Activated naive CD4-positive, alpha-beta T cell treated with anti-CD3 and anti-CD28 coated beads for 36 hours (primary cell): ENCODE measurements around the gene TRMT6. TPM values are rescaled to one million over a fixed set of nuclear protein-coding genes. Genes with fewer than 3 reads are reported as not detected.

Source experiments
- CTCF ChIA-PET: fragments of 350-600 bp; sonication (Branson Sonifier 250); formaldehyde crosslinking; loops from one replicate; lab custom pipeline; 2021; ENCODE audit warnings: antibody characterized with exemption; lab: Charles Lee
- DNase-seq: peaks from one replicate; pipeline ENCODE4 v3.0.0-alpha.2; 2020
- H3K27ac Mint-ChIP-seq: one replicate; pipeline ENCODE4 v1.8.0; 2021; ENCODE audit warnings: mild to moderate bottlenecking, mixed read lengths
- H3K27me3 Mint-ChIP-seq: one replicate; pipeline ENCODE4 v1.8.0; 2021; ENCODE audit warnings: low read depth, mixed read lengths
- H3K36me3 Mint-ChIP-seq: one replicate; pipeline ENCODE4 v1.8.0; 2021; ENCODE audit warnings: low read depth, mixed read lengths
- H3K4me1 Mint-ChIP-seq: one replicate; pipeline ENCODE4 v1.8.0; 2021; ENCODE audit warnings: low read depth, mixed read lengths
- H3K4me3 Mint-ChIP-seq: one replicate; pipeline ENCODE4 v1.8.0; 2021; ENCODE audit warnings: mild to moderate bottlenecking, moderate library complexity, mixed read lengths
- H3K9me3 Mint-ChIP-seq: one replicate; pipeline ENCODE4 v1.8.0; 2021; ENCODE audit warnings: mixed read lengths
- intact Hi-C: fragments of 100-400 bp; cut with micrococcal nuclease; formaldehyde crosslinking; loops from one replicate; pipeline ENCODE4 v1.15.1; 2023
- total RNA-seq, 2 experiments: library from RNA; stranded (reverse); gene quantifications; one replicate each; pipeline ENCODE4 v1.2.3, GENCODE V29; 2021

Gene TRMT6
- total RNA-seq, 2 experiments from 2014 or later = 11.5 to 11.8 TPM

DNA sequence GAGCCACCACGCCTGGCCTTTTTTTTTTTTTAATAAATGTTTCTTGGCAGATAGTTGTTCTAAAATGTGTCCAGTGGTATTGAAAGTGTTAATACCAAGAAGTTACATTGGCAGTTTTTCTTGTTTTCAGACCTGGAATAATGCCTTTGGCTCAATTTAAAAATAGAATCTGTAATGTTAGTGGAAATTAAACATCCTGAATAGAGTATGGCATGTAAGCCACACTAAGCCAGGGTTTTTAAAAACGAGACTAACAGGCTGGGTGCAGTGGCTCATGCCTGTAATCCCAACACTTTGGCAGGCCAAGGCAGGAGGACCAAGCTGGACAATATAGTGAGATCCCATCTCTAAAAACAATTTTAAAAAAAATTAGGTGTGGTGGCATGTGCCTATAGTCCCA, 25.4 kb upstream of the TRMT6 start:
- CTCF ChIA-PET = no interaction called here
- intact Hi-C loops = no loop called here
- Mint-ChIP-seq H3K4me1 (no peaks in the 10 kb centered on the region), H3K27me3 (no peaks in the 10 kb centered on the region), H3K4me3 (no peak overlapping the region), H3K36me3 (peaks cover 52% of the 10 kb centered on the region), H3K27ac (no peak overlapping the region), H3K9me3 (no peaks in the 10 kb centered on the region)
- DNase-seq = no peak

DNA sequence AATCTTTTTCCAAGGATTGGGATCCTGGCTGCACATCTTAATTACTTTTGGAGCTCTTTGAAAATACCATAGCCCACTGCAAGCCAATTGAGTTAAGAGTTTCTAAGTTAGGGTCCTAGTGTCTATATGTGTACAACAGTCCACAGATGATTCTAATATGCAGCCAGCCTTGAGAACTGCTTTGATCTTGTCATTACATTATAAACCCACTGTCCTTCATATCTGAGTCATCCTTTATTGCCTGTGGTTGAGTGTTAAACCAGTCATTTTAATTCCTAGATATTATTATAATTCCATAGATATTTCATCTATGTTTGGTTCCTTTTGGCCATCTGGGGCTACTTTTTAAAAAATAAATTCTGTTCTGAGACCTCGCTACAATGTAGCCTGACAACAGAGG, 24.2 kb upstream of the TRMT6 start:
- CTCF ChIA-PET = interaction anchor here (0.5 kb wide), 1 partner anchor 9 kb away, joined by 3 read pairs; no protein-coding TSS in a partner anchor
- Mint-ChIP-seq H3K4me3 (no peak overlapping the region), H3K4me1 (no peaks in the 10 kb centered on the region), H3K27me3 (no peaks in the 10 kb centered on the region), H3K36me3 (peaks cover 55% of the 10 kb centered on the region), H3K9me3 (no peaks in the 10 kb centered on the region), H3K27ac (no peak overlapping the region)
- intact Hi-C loops = no loop called here
- DNase-seq = no peak

- CTCF ChIA-PET = interaction anchor here (0.5 kb wide), 1 partner anchor 9 kb away, joined by 3 read pairs; no protein-coding TSS in a partner anchor
- Mint-ChIP-seq H3K4me1 (no peaks in the 10 kb centered on the region), H3K27me3 (no peaks in the 10 kb centered on the region), H3K9me3 (no peaks in the 10 kb centered on the region), H3K36me3 (peaks cover 51% of the 10 kb centered on the region), H3K27ac (no peak overlapping the region), H3K4me3 (no peak overlapping the region)
- no peak for DNase-seq
- intact Hi-C loops = no loop called here
These were observed 23.6 kb upstream of the TRMT6 start for GRCh38 chr20:5973971-5974370.

DNA sequence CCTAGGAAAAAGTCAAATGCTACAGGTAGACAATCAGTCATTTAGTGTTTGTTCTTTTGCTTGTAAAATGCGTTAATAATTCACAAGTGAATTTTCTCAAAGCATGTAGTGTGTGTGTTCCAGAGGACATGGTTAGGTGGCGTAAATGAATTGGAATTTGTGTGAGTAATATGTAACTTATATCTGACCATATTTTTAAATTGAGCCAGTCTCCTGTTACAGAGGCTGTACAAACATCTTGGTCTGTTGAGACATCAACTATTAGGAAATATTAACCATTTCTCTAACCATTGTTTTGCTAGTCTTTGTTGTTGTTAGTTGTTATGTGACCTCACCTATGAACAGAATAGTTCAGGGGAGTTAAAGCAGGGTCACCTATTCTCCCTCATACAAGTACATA, 22.8 kb upstream of the TRMT6 start:
- Mint-ChIP-seq H3K36me3 (peaks cover 46% of the 10 kb centered on the region), H3K9me3 (no peaks in the 10 kb centered on the region), H3K27ac (no peak overlapping the region), H3K27me3 (no peaks in the 10 kb centered on the region), H3K4me1 (no peaks in the 10 kb centered on the region), H3K4me3 (no peak overlapping the region)
- intact Hi-C loops = no loop called here
- DNase-seq = no peak
- CTCF ChIA-PET = no interaction called here

GRCh38 chr20:5971203-5971602, 20.9 kb upstream of the TRMT6 start:
- Mint-ChIP-seq H3K36me3 (peaks cover 42% of the 10 kb centered on the region), H3K27me3 (no peaks in the 10 kb centered on the region), H3K4me3 (no peak overlapping the region), H3K9me3 (no peaks in the 10 kb centered on the region), H3K27ac (no peak overlapping the region), H3K4me1 (no peaks in the 10 kb centered on the region)
- DNase-seq = no peak
- CTCF ChIA-PET = interaction anchor here (0.7 to 1.7 kb wide), 2 partner anchors 20 to 755 kb away, joined by 3 read pairs; partner anchors contain the start of gene MCM8
- intact Hi-C loops = no loop called here

- Mint-ChIP-seq H3K9me3 (no peaks in the 10 kb centered on the region), H3K4me1 (no peaks in the 10 kb centered on the region), H3K27me3 (no peaks in the 10 kb centered on the region), H3K27ac (no peak overlapping the region), H3K4me3 (no peak overlapping the region), H3K36me3 (peaks cover 46% of the 10 kb centered on the region)
- CTCF ChIA-PET = interaction anchor here (0.7 to 1.7 kb wide), 2 partner anchors 19 to 754 kb away, joined by 3 read pairs; partner anchors contain the start of gene MCM8
- DNase-seq = no peak
- intact Hi-C loops = no loop called here
These were observed 20.0 kb upstream of the TRMT6 start for GRCh38 chr20:5970381-5970780.

DNA sequence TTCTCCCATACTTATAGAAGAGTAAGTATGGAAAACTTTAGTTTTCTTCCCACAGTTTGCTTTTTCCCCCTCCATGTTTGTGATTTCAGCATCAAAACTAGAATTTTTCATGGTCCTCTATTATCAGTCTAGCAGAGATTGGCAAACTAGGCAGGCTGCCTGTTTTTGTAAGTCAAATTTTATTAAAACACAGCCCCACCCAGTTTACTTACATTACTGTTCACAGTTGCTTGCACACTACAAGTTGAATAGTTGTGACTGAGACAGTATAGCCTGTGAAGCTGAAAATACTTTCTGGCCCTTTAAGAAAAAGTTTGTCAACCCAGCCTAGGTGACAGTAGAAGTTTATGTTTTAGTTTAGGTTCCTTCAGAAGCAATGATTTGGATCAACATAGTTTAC, 19.6 kb upstream of the TRMT6 start:
- CTCF ChIA-PET = interaction anchor here (0.6 to 1.7 kb wide), 3 partner anchors 19 to 400 kb away, joined by 3 to 4 read pairs (median 3); partner anchors contain the start of gene MCM8
- Mint-ChIP-seq H3K4me3 (no peak overlapping the region), H3K4me1 (no peaks in the 10 kb centered on the region), H3K9me3 (no peaks in the 10 kb centered on the region), H3K36me3 (peaks cover 48% of the 10 kb centered on the region), H3K27me3 (no peaks in the 10 kb centered on the region), H3K27ac (no peak overlapping the region)
- intact Hi-C loops = no loop called here
- DNase-seq = no peak

DNA sequence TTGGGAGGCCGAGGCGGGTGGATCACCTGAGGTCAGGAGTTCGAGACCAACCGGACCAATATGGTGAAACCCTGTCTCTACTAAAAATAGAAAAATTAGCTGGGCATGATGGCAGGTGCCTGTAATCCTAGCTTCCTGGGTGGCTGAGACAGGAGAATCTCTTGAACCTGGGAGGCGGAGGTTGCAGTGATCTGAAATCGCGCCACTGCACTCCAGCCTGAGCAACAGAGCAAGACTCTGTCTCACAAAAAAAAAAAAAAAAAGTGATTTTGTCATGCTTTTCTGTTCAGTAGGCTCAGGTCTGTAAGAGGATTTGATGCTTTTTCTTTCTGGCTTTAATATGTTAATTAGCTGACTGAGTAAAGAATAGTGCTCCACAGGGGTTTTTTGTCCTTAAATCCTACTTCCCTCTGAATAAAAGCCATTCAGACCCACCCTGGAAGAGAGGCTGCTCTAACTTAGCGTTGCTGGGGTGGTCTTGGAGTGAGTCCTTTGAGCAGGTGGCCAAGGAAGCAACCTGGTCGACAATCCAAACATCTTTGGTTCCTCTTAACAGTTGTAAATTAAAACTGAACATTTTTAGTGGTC, 19.1 kb upstream of the TRMT6 start:
- intact Hi-C loops = no loop called here

GRCh38 chr20:5968462-5968861, 18.1 kb upstream of the TRMT6 start:
- Mint-ChIP-seq H3K9me3 (no peaks in the 10 kb centered on the region), H3K4me1 (no peaks in the 10 kb centered on the region), H3K27ac (no peak overlapping the region), H3K4me3 (no peak overlapping the region), H3K27me3 (no peaks in the 10 kb centered on the region), H3K36me3 (peaks cover 52% of the 10 kb centered on the region)
- no peak for DNase-seq
- intact Hi-C loops = no loop called here
- CTCF ChIA-PET = no interaction called here

More for the DNA sequence above, 19.1 kb upstream of the TRMT6 start:
- no peaks in the 10 kb centered on the region for H3K27me3 Mint-ChIP-seq
- H3K4me1 Mint-ChIP-seq = no peaks in the 10 kb centered on the region
- no peaks in the 10 kb centered on the region for H3K9me3 Mint-ChIP-seq
- H3K27ac Mint-ChIP-seq = no peak overlapping the region
- H3K4me3 Mint-ChIP-seq = no peak overlapping the region
- DNase-seq = no peak
- CTCF ChIA-PET = interaction anchor here (0.6 to 1.7 kb wide), 3 partner anchors 18 to 400 kb away, joined by 3 to 4 read pairs (median 3); partner anchors contain the start of gene MCM8
- peaks cover 50% of the 10 kb centered on the region for H3K36me3 Mint-ChIP-seq

GRCh38 chr20:5967469-5967868, 17.1 kb upstream of the TRMT6 start:
- CTCF ChIA-PET = no interaction called here
- no peak for DNase-seq
- no peak overlapping the region for H3K27ac Mint-ChIP-seq
- peaks cover 49% of the 10 kb centered on the region for H3K36me3 Mint-ChIP-seq
- no peaks in the 10 kb centered on the region for H3K4me1 Mint-ChIP-seq
- no peaks in the 10 kb centered on the region for H3K9me3 Mint-ChIP-seq
- no peak overlapping the region for H3K4me3 Mint-ChIP-seq
- intact Hi-C loops = no loop called here
- no peaks in the 10 kb centered on the region for H3K27me3 Mint-ChIP-seq

DNA sequence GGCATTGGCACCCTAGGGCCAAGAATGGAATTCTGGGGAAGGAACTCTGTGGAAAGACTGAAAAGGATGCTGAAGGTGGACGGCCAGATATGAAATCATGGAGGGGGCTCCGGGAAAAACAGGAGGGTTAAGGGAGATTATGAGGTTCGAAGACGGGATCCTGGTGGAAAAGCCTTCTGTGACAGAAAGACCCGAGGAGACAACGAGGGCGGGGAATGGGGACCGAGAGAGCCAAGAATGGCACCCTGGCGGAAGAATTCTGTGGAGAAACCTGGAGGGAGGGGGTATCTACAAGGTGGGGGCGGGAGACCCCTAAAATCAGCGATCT, 426 bp downstream of the TRMT6 start:
- CTCF ChIA-PET = no interaction called here
- Mint-ChIP-seq H3K9me3 (no peaks in the 10 kb centered on the region), H3K4me3 (peak overlapping the region; percentile 97), H3K4me1 (peaks cover 65% of the 10 kb centered on the region), H3K27ac (peak overlapping the region; percentile 95), H3K27me3 (no peaks in the 10 kb centered on the region), H3K36me3 (peaks cover 46% of the 10 kb centered on the region)
- intact Hi-C loops = loop anchor here (1.0 to 5.0 kb wide), 6 partner anchors 106 to 824 kb away; no protein-coding TSS in a partner anchor
- DNase-seq = no peak

DNA sequence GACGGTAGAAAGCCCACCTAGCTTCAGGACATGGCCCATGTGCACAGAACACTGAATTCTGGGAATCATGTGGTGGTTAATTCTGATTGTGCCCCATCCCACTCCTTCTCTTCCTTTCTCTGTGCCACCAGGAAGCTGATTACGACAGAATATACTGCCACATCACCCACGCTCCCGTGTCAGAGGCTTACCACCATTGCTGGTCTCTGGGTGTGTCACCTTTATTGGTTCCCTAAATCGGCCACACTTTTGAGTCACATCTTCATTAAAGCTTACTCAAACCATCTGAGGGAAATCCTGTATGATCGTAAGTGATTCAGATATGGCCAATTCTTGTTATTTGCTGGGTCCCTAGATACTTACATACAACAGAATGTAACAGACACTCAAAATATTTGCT, 3.1 kb downstream of the TRMT6 start:
- peaks cover 42% of the 10 kb centered on the region for H3K36me3 Mint-ChIP-seq
- DNase-seq = peak; percentile 29
- CTCF ChIA-PET = interaction anchor here (2.4 kb wide), 1 partner anchor 12 kb away, joined by 5 read pairs; no protein-coding TSS in a partner anchor
- no peaks in the 10 kb centered on the region for H3K27me3 Mint-ChIP-seq
- H3K9me3 Mint-ChIP-seq = no peaks in the 10 kb centered on the region
- intact Hi-C loops = loop anchor here (5.0 kb wide), 1 partner anchor 400 kb away; no protein-coding TSS in a partner anchor
- peak overlapping the region; percentile 74 for H3K27ac Mint-ChIP-seq
- H3K4me3 Mint-ChIP-seq = no peak overlapping the region
- peaks cover 58% of the 10 kb centered on the region for H3K4me1 Mint-ChIP-seq

- peak; percentile 17 for DNase-seq
- Mint-ChIP-seq H3K9me3 (no peaks in the 10 kb centered on the region), H3K36me3 (peaks cover 47% of the 10 kb centered on the region), H3K27ac (peak overlapping the region; percentile 55), H3K4me1 (peaks cover 49% of the 10 kb centered on the region), H3K27me3 (no peaks in the 10 kb centered on the region), H3K4me3 (no peak overlapping the region)
- CTCF ChIA-PET = interaction anchor here (1.6 to 2.4 kb wide), 2 partner anchors 11 to 25 kb away, joined by 3 to 5 read pairs; no protein-coding TSS in a partner anchor
- intact Hi-C loops = loop anchor here (5.0 kb wide), 1 partner anchor 399 kb away; no protein-coding TSS in a partner anchor
These were observed 4.4 kb downstream of the TRMT6 start for GRCh38 chr20:5945963-5946362.
